ENCODE data around the gene AHRR.

- no peak for TF ChIP-seq CTCF (IDR thresholded peaks at IDR 0.05)
- TF ChIP-seq POLR2A (IDR thresholded peaks at IDR 0.05): no peak
These were observed 62.1 kb downstream of the AHRR start for GRCh38 chr5:383621-384020.
